ENCODE data around the gene RFPL3. TPM values are rescaled to one million over a fixed set of nuclear protein-coding genes. Genes with fewer than 3 reads are reported as not detected.
"Not testable (repeated sequence)": the region's sequence is repeated elsewhere in the genome, so short reads cannot be mapped to it uniquely, and the experiment has no call there.

Gene RFPL3
- total RNA-seq (not detected), polyA plus RNA-seq (under 1 TPM in 1 of 2 donors, not detected in 1; 0.21 TPM)

- peak in 1 of 6 donors; percentile 11 for DNase-seq
- H3K27ac ChIP-seq; H3K4me3 ChIP-seq; ATAC-seq; H3K4me1 ChIP-seq; FAIRE-seq; H3K9me3 ChIP-seq; H3K36me3 ChIP-seq; intact Hi-C loops (cut with DNase I); H3K27me3 ChIP-seq: not testable (repeated sequence)
- 53 to 74% methylated on average over 9 of the region's 9 CpGs for WGBS, 2 donors
Measured at GRCh38 chr22:32357567-32357966, at the start of gene RFPL3. Gene RFPL3 (plus strand): TSS chr22:32357867. CDS start chr22:32358072, 205 bp downstream.

- no peak for TF ChIP-seq CTCF (IDR thresholded peaks at IDR 0.05)
- intact Hi-C loops (cut with DNase I) = no loop called here
- Histone ChIP-seq H3K4me3 (no peak overlapping the region), H3K27me3 (no peaks in the 10 kb centered on the region), H3K9me3 (no peaks in the 10 kb centered on the region), H3K36me3 (no peaks in the 10 kb centered on the region), H3K27ac (no peak overlapping the region), H3K4me1 (no peaks in the 10 kb centered on the region)
- ATAC-seq (no peak), DNase-seq (no peak), FAIRE-seq (no peak)
- WGBS, 2 donors = 68 to 74% methylated on average over 7 of the region's 7 CpGs
Measured at GRCh38 chr22:32308191-32308590, 49.5 kb upstream of the RFPL3 start.

GRCh38 chr22:32308934-32309333, 48.7 kb upstream of the RFPL3 start:
- Histone ChIP-seq H3K27me3 (no peaks in the 10 kb centered on the region), H3K4me1 (no peaks in the 10 kb centered on the region), H3K4me3 (no peak overlapping the region), H3K9me3 (no peaks in the 10 kb centered on the region), H3K36me3 (no peaks in the 10 kb centered on the region), H3K27ac (no peak overlapping the region)
- no peak for DNase-seq
- ATAC-seq = no peak
- 60 to 71% methylated on average over 6 of the region's 6 CpGs for WGBS, 2 donors
- TF ChIP-seq CTCF (IDR thresholded peaks at IDR 0.05) = no peak
- intact Hi-C loops (cut with DNase I) = no loop called here
- FAIRE-seq = no peak

- Histone ChIP-seq H3K4me3 (no peak overlapping the region), H3K27me3 (no peaks in the 10 kb centered on the region), H3K36me3 (no peaks in the 10 kb centered on the region), H3K9me3 (no peaks in the 10 kb centered on the region), H3K27ac (no peak overlapping the region), H3K4me1 (no peaks in the 10 kb centered on the region)
- FAIRE-seq (no peak), DNase-seq (no peak), ATAC-seq (no peak)
- WGBS, 2 donors = 25 to 27% methylated on average over 9 of the region's 9 CpGs
- intact Hi-C loops (cut with DNase I) = no loop called here
- no peak for TF ChIP-seq CTCF (IDR thresholded peaks at IDR 0.05)
Measured at GRCh38 chr22:32309585-32310251, 47.9 kb upstream of the RFPL3 start.

- no peak for ATAC-seq
- Histone ChIP-seq H3K27me3 (no peaks in the 10 kb centered on the region), H3K36me3 (no peaks in the 10 kb centered on the region), H3K9me3 (no peaks in the 10 kb centered on the region), H3K4me1 (no peaks in the 10 kb centered on the region), H3K4me3 (no peak overlapping the region), H3K27ac (no peak overlapping the region)
- no peak for TF ChIP-seq CTCF (IDR thresholded peaks at IDR 0.05)
- no peak for DNase-seq
- intact Hi-C loops (cut with DNase I) = no loop called here
- no peak for FAIRE-seq
- 40 to 56% methylated on average over 5 of the region's 5 CpGs for WGBS, 2 donors
Measured at GRCh38 chr22:32310777-32311176, 46.9 kb upstream of the RFPL3 start.
